ENCODE results near the gene KDM2B. TPM values are rescaled to one million over a fixed set of nuclear protein-coding genes. Genes with fewer than 3 reads are reported as not detected.
A peak's percentile ranks its signal among the peaks of the same experiment; 100 is the strongest.

Gene KDM2B
- total and polyA plus RNA-seq, 10 of the 15 experiments (the other 5 are each of a cell fraction or from before 2014, with no cell fraction given), result 13.6 to 124 (median 40.4) TPM

- TF ChIP-seq ZNF592 (IDR thresholded peaks at IDR 0.05), result no peak
- no peak for TF ChIP-seq ZNF274 (IDR thresholded peaks at IDR 0.05; ENCODE audit: insufficient read depth, insufficient read length)
- no peak for TF ChIP-seq MEF2B (IDR thresholded peaks at IDR 0.05; ENCODE audit: partially characterized antibody, poor library complexity, severe bottlenecking)
- TF ChIP-seq RUNX3 (IDR thresholded peaks at IDR 0.05; ENCODE audit: low read length), result 0 out of 2 replicates have a peak, but pooled peaks have one; percentile 44
- no peak for TF ChIP-seq TCF12 (IDR thresholded peaks at IDR 0.05; ENCODE audit: low read depth, low read length)
- TF ChIP-seq PBX3 (IDR thresholded peaks at IDR 0.05; ENCODE audit: insufficient replicate concordance, low read depth, low read length), result no peak
- TF ChIP-seq NR2F1 (conservative IDR thresholded peaks at IDR 0.05), result 0 out of 2 replicates have a peak, but pooled peaks have one; percentile 27
- TF ChIP-seq CBX3 (IDR thresholded peaks at IDR 0.05; ENCODE audit: borderline replicate concordance, low read depth), result no peak
- no peak for TF ChIP-seq YY1 (IDR thresholded peaks at IDR 0.05; ENCODE audit: low read depth, low read length)
- TF ChIP-seq SREBF1 (IDR thresholded peaks at IDR 0.05; ENCODE audit: low read length), result no peak
- no peak for TF ChIP-seq TCF3 (IDR thresholded peaks at IDR 0.05; ENCODE audit: borderline replicate concordance, insufficient read depth, low read depth, low read length)
- TF ChIP-seq WRNIP1 (IDR thresholded peaks at IDR 0.05; ENCODE audit: borderline replicate concordance, low read depth, low read length), result no peak
- no peak for TF ChIP-seq USF2 (IDR thresholded peaks at IDR 0.05; ENCODE audit: borderline replicate concordance, low read depth, low read length)
- TF ChIP-seq ZNF384 (IDR thresholded peaks at IDR 0.05; ENCODE audit: borderline replicate concordance, low read depth, low read length), result no peak
- no peak for TF ChIP-seq NRF1 (conservative IDR thresholded peaks at IDR 0.05; ENCODE audit: low read depth, low read length)
- no peak for TF ChIP-seq CBFB (IDR thresholded peaks at IDR 0.05; ENCODE audit: low read depth)
- TF ChIP-seq STAT1 (conservative IDR thresholded peaks at IDR 0.05), result no peak
- TF ChIP-seq ZBED1 (IDR thresholded peaks at IDR 0.05; ENCODE audit: borderline replicate concordance), result no peak
- no peak for TF ChIP-seq MYC (IDR thresholded peaks at IDR 0.05; ENCODE audit: insufficient read depth, insufficient read length, insufficient replicate concordance, low read length, severe bottlenecking)
- TF ChIP-seq SMAD5 (IDR thresholded peaks at IDR 0.05; ENCODE audit: low read depth), result no peak
- TF ChIP-seq SMARCA5 (IDR thresholded peaks at IDR 0.05), result no peak
- TF ChIP-seq NFIC (IDR thresholded peaks at IDR 0.05; ENCODE audit: low read depth, low read length), result no peak
- TF ChIP-seq TCF7 (IDR thresholded peaks at IDR 0.05; ENCODE audit: borderline replicate concordance), result no peak
- no peak for TF ChIP-seq ZNF207 (IDR thresholded peaks at IDR 0.05; ENCODE audit: borderline replicate concordance)
These were observed 50.0 kb downstream of the KDM2B start (continued) for GRCh38 chr12:121530600-121531355.

Data from GM12878 (cell line).